Loucy (cell line): Measurements from ENCODE around the gene LILRB2.
A peak's percentile ranks its signal among the peaks of the same experiment; 100 is the strongest.
"Not testable (repeated sequence)": the region's sequence is repeated elsewhere in the genome, so short reads cannot be mapped to it uniquely, and the experiment has no call there.

ENCODE experiments used
- H2AFZ ChIP-seq: fragments of 200-600 bp; sonication (generic); 2 replicates; pipeline ENCODE4 v1.6.0; 2016; ENCODE audit warnings: antibody characterized with exemption, mild to moderate bottlenecking, low read length, moderate library complexity
- H3F3A ChIP-seq: fragments of 200-600 bp; 2 replicates; pipeline ENCODE4 v1.6.0; 2016; ENCODE audit warnings: antibody characterized with exemption, low read depth, mild to moderate bottlenecking
- H3K27me3 ChIP-seq: fragments of 200-600 bp; sonication (generic); 2 replicates; pipeline ENCODE4 v1.6.1; 2014; ENCODE audit warnings: low read length, mild to moderate bottlenecking; ENCODE audit not compliant: insufficient read depth, poor library complexity, severe bottlenecking
- H3K36me3 ChIP-seq: fragments of 200-600 bp; sonication (generic); 2 replicates; pipeline ENCODE4 v1.6.1; 2016; ENCODE audit warnings: low read length; ENCODE audit not compliant: insufficient read depth
- H3K4me1 ChIP-seq: fragments of 200-600 bp; sonication (generic); 2 replicates; pipeline ENCODE4 v1.5.1; 2014; ENCODE audit warnings: low read length, mild to moderate bottlenecking; ENCODE audit not compliant: insufficient read depth, poor library complexity, severe bottlenecking
- H3K4me2 ChIP-seq: fragments of 200-600 bp; sonication (generic); 2 replicates; pipeline ENCODE4 v1.6.0; 2014; ENCODE audit warnings: antibody characterized with exemption, low read length, low read depth, mild to moderate bottlenecking; ENCODE audit not compliant: poor library complexity, severe bottlenecking
- H3K4me3 ChIP-seq: fragments of 200-600 bp; sonication (generic); 2 replicates; pipeline ENCODE4 v1.5.1; 2014; ENCODE audit warnings: low read length, mild to moderate bottlenecking, mixed read lengths; ENCODE audit not compliant: poor library complexity, severe bottlenecking
- H3K79me2 ChIP-seq: fragments of 200-600 bp; sonication (generic); 2 replicates; pipeline ENCODE4 v1.6.1; 2014; ENCODE audit warnings: low read length; ENCODE audit not compliant: insufficient read depth
- H3K9ac ChIP-seq: fragments of 200-600 bp; sonication (generic); 2 replicates; pipeline ENCODE4 v1.6.0; 2014; ENCODE audit warnings: mild to moderate bottlenecking, low read depth, low read length, moderate library complexity; ENCODE audit not compliant: poor library complexity, severe bottlenecking
- H3K9me2 ChIP-seq: fragments of 200-600 bp; sonication (generic); replicated peaks from 2 replicates; pipeline ENCODE4 v1.6.1; 2016; ENCODE audit warnings: low read depth, low read length, mixed read lengths
- H3K9me3 ChIP-seq: fragments of 200-600 bp; sonication (generic); 2 replicates; pipeline ENCODE4 v1.6.1; 2014; ENCODE audit warnings: mild to moderate bottlenecking, antibody characterized with exemption, low read length, low read depth; ENCODE audit not compliant: insufficient read depth
- H4K20me1 ChIP-seq: fragments of 200-600 bp; sonication (generic); 2 replicates; pipeline ENCODE4 v1.6.0; 2014; ENCODE audit warnings: antibody characterized with exemption, low read length, mild to moderate bottlenecking; ENCODE audit not compliant: insufficient read depth, poor library complexity, severe bottlenecking
- CTCF ChIP-seq: fragments of 200-600 bp; sonication (generic); conservative IDR thresholded peaks from 2 replicates; pipeline ENCODE4 v1.5.1; 2014; ENCODE audit warnings: mild to moderate bottlenecking, antibody characterized with exemption, low read length
- EZH2phosphoT487 ChIP-seq: fragments of 200-600 bp; IDR thresholded peaks from 2 replicates; pipeline ENCODE4 v1.6.1; 2018; ENCODE audit warnings: antibody characterized with exemption, mild to moderate bottlenecking, moderate library complexity, borderline replicate concordance

Gene LILRB2

GRCh38 chr19:54231077-54231931, 49.6 kb downstream of the LILRB2 start:
- no peaks in the 10 kb centered on the region for H3K4me1 ChIP-seq
- H3K4me2 ChIP-seq = no peak overlapping the region
- H3K9ac ChIP-seq = no peak overlapping the region
- no peaks in the 10 kb centered on the region for H3K9me2 ChIP-seq
- no peaks in the 10 kb centered on the region for H3K27me3 ChIP-seq
- no peak overlapping the region for H2AFZ ChIP-seq
- no peaks in the 10 kb centered on the region for H4K20me1 ChIP-seq
- no peaks in the 10 kb centered on the region for H3K9me3 ChIP-seq
- no peaks in the 10 kb centered on the region for H3K79me2 ChIP-seq
- no peak overlapping the region for H3K4me3 ChIP-seq
- no peaks in the 10 kb centered on the region for H3K36me3 ChIP-seq
- H3F3A ChIP-seq = no peaks in the 10 kb centered on the region
- TF ChIP-seq CTCF (peak; percentile 90), EZH2phosphoT487 (no peak)

GRCh38 chr19:54230031-54230430, 50.9 kb downstream of the LILRB2 start:
- no peaks in the 10 kb centered on the region for H3K79me2 ChIP-seq
- H4K20me1 ChIP-seq = no peaks in the 10 kb centered on the region
- H3K9me2 ChIP-seq = no peaks in the 10 kb centered on the region
- TF ChIP-seq CTCF = no peak
- TF ChIP-seq EZH2phosphoT487 = no peak
- no peaks in the 10 kb centered on the region for H3K9me3 ChIP-seq
- H3F3A ChIP-seq = no peaks in the 10 kb centered on the region
- no peak overlapping the region for H3K4me3 ChIP-seq
- no peak overlapping the region for H3K4me2 ChIP-seq
- no peak overlapping the region for H2AFZ ChIP-seq
- no peak overlapping the region for H3K9ac ChIP-seq
- no peaks in the 10 kb centered on the region for H3K36me3 ChIP-seq
- no peaks in the 10 kb centered on the region for H3K4me1 ChIP-seq
- no peaks in the 10 kb centered on the region for H3K27me3 ChIP-seq

- no peaks in the 10 kb centered on the region for H3K4me1 ChIP-seq
Observed at GRCh38 chr19:54229146-54229545, 51.8 kb downstream of the LILRB2 start.

GRCh38 chr19:54224619-54225018, 56.3 kb downstream of the LILRB2 start:
- H3K27me3 ChIP-seq, H3K4me1 ChIP-seq, H3K79me2 ChIP-seq, H3K36me3 ChIP-seq, H3K4me2 ChIP-seq, H3K9me2 ChIP-seq, H3F3A ChIP-seq, H3K9me3 ChIP-seq, H3K9ac ChIP-seq, H4K20me1 ChIP-seq, H3K4me3 ChIP-seq, H2AFZ ChIP-seq: not testable (repeated sequence)

More at GRCh38 chr19:54229146-54229545, 51.8 kb downstream of the LILRB2 start:
- TF ChIP-seq EZH2phosphoT487 (no peak), CTCF (no peak)
- Histone ChIP-seq H3K9ac (no peak overlapping the region), H3F3A (no peaks in the 10 kb centered on the region), H4K20me1 (no peaks in the 10 kb centered on the region), H3K79me2 (no peaks in the 10 kb centered on the region), H3K36me3 (no peaks in the 10 kb centered on the region), H3K9me3 (no peaks in the 10 kb centered on the region), H3K4me3 (no peak overlapping the region), H3K27me3 (no peaks in the 10 kb centered on the region), H3K9me2 (no peaks in the 10 kb centered on the region), H2AFZ (no peak overlapping the region), H3K4me2 (no peak overlapping the region)

- H3K4me2 ChIP-seq, H3K4me1 ChIP-seq, H3K4me3 ChIP-seq, H3K36me3 ChIP-seq, H2AFZ ChIP-seq, H3K9ac ChIP-seq, H3K79me2 ChIP-seq, H3K9me3 ChIP-seq, H4K20me1 ChIP-seq, H3K27me3 ChIP-seq, H3K9me2 ChIP-seq, H3F3A ChIP-seq: not testable (repeated sequence)
Observed at GRCh38 chr19:54223937-54224281, 57.0 kb downstream of the LILRB2 start.
